OCI-LY3 (cell line): ENCODE data around the gene FLNC.

Experiments used
- EZH2phosphoT487 ChIP-seq: fragments of 200-600 bp; shearing (Covaris generic); IDR thresholded peaks from 2 replicates; pipeline ENCODE4 v1.6.1; 2018; ENCODE audit warnings: antibody characterized with exemption, mixed run types, low read depth
- TF ChIP-seq, protein P1 (sequence below): fragments of 200-600, 300-600 bp; sonication (generic); IDR thresholded peaks from 2 replicates; pipeline ENCODE4 v1.5.1; 2014; ENCODE audit warnings: antibody characterized with exemption, low read length, low read depth

DNA sequence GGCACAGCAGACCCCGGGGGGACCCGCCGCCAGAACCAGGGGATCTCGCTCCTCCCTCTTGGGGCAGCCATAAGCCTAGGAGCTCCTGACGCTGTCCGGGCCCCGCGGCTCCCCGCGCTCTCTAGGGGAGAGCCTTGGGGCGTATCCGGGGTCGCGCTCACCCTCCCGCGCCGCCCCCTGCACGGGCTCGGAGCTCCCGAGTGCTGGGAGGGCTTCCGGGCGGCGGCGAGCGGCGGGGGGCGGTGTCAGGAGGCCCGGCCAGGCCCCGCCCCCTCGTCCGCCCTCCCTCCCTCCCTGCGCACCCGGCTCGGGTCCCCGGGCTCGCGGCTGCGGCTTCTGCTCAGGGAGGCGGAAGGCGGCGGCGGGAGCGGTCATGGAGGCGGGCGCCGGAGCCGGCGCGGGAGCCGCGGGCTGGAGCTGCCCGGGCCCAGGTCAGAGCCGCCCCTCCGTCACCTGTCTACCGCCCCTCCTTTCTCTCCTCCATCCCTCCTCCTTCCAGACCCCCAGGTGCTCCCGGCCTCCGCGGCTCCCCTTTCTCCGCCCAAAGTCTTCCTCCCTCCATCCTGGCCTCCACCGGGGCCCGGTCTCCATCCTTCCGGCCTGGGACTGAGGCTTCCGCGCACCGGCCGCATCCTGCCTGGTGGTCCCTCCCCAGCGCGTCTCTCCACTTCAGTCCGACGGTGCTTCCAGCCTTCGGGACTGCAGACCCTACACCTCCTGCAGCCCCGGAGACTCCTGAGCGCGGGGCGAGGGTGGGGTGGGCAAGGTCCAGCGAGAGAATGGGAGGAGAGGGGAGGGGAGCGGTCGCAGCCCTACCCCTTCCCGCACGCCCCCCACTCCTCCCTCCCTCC is 38.9 kb upstream of the FLNC start, which contains the start of gene CCDC136:
- TF ChIP-seq, protein P1, sequence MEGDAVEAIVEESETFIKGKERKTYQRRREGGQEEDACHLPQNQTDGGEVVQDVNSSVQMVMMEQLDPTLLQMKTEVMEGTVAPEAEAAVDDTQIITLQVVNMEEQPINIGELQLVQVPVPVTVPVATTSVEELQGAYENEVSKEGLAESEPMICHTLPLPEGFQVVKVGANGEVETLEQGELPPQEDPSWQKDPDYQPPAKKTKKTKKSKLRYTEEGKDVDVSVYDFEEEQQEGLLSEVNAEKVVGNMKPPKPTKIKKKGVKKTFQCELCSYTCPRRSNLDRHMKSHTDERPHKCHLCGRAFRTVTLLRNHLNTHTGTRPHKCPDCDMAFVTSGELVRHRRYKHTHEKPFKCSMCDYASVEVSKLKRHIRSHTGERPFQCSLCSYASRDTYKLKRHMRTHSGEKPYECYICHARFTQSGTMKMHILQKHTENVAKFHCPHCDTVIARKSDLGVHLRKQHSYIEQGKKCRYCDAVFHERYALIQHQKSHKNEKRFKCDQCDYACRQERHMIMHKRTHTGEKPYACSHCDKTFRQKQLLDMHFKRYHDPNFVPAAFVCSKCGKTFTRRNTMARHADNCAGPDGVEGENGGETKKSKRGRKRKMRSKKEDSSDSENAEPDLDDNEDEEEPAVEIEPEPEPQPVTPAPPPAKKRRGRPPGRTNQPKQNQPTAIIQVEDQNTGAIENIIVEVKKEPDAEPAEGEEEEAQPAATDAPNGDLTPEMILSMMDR, result no peak
- no peak for TF ChIP-seq EZH2phosphoT487
